ENCODE measurements around the gene SEMA3B. TPM values are rescaled to one million over a fixed set of nuclear protein-coding genes. Genes with fewer than 3 reads are reported as not detected.

The SEMA3B gene
- total and polyA plus RNA-seq, 2 donors from 2014 or later = 96.1 to 99.9 TPM

GRCh38 chr3:50286322-50287227, 17.6 kb downstream of the SEMA3B start:
- DNase-seq (no peak), FAIRE-seq (no peak)
- no peaks in the 10 kb centered on the region for H3K27me3 ChIP-seq (ENCODE audit: control insufficient read depth, insufficient read depth, low read length)
- H3K4me1 ChIP-seq (ENCODE audit: control insufficient read depth in 2 of 3, insufficient read depth in 2 of 3, low read depth in 1 of 3, low read length in 3 of 3) = peaks cover 0 to 6% (median 5%) of the 10 kb centered on the region in 3 donors
- no peak overlapping the region for H3K27ac ChIP-seq (ENCODE audit: low read depth in 2 of 2, low read length in 2 of 2)
- TF ChIP-seq CTCF (IDR thresholded peaks at IDR 0.05; ENCODE audit: borderline replicate concordance, extremely low read depth, insufficient read depth) = no peak
- intact Hi-C loops (cut with DNase I) = no loop called here
- no peak overlapping the region for H3K9ac ChIP-seq (ENCODE audit: low read length in 3 of 3)
- peaks cover 0 to 25% (median 9%) of the 10 kb centered on the region in 3 donors for H3K36me3 ChIP-seq (ENCODE audit: control insufficient read depth in 2 of 3, insufficient read depth in 3 of 3, low read length in 3 of 3)
- H3K4me3 ChIP-seq (ENCODE audit: low read length in 3 of 3) = no peak overlapping the region
- H3K9me3 ChIP-seq (ENCODE audit: control insufficient read depth in 2 of 3, insufficient read depth in 1 of 3, low read length in 3 of 3) = no peaks in the 10 kb centered on the region

GRCh38 chr3:50287262-50287661, 18.3 kb downstream of the SEMA3B start:
- peaks cover 0 to 8% (median 8%) of the 10 kb centered on the region in 3 donors for H3K4me1 ChIP-seq (ENCODE audit: control insufficient read depth in 2 of 3, insufficient read depth in 2 of 3, low read depth in 1 of 3, low read length in 3 of 3)
- no peak for DNase-seq
- TF ChIP-seq CTCF (IDR thresholded peaks at IDR 0.05; ENCODE audit: borderline replicate concordance, extremely low read depth, insufficient read depth) = no peak
- H3K9me3 ChIP-seq (ENCODE audit: control insufficient read depth in 2 of 3, insufficient read depth in 1 of 3, low read length in 3 of 3) = no peaks in the 10 kb centered on the region
- no peak overlapping the region for H3K4me3 ChIP-seq (ENCODE audit: low read length in 3 of 3)
- intact Hi-C loops (cut with DNase I) = no loop called here
- FAIRE-seq = no peak
- no peak overlapping the region for H3K27ac ChIP-seq (ENCODE audit: low read depth in 2 of 2, low read length in 2 of 2)
- no peaks in the 10 kb centered on the region for H3K27me3 ChIP-seq (ENCODE audit: control insufficient read depth, insufficient read depth, low read length)
- no peak overlapping the region for H3K9ac ChIP-seq (ENCODE audit: low read length in 3 of 3)
- peaks cover 0 to 25% (median 9%) of the 10 kb centered on the region in 3 donors for H3K36me3 ChIP-seq (ENCODE audit: control insufficient read depth in 2 of 3, insufficient read depth in 3 of 3, low read length in 3 of 3)

GRCh38 chr3:50288387-50289007, 19.6 kb downstream of the SEMA3B start:
- Histone ChIP-seq H3K9me3 (ENCODE audit: control insufficient read depth in 2 of 3, insufficient read depth in 1 of 3, low read length in 3 of 3) (no peaks in the 10 kb centered on the region), H3K4me3 (ENCODE audit: low read length in 3 of 3) (no peak overlapping the region), H3K4me1 (ENCODE audit: control insufficient read depth in 2 of 3, insufficient read depth in 2 of 3, low read depth in 1 of 3, low read length in 3 of 3) (peaks cover 3 to 17% (median 16%) of the 10 kb centered on the region in 3 donors), H3K27ac (ENCODE audit: low read depth in 2 of 2, low read length in 2 of 2) (no peak overlapping the region), H3K9ac (ENCODE audit: low read length in 3 of 3) (no peak overlapping the region), H3K36me3 (ENCODE audit: control insufficient read depth in 2 of 3, insufficient read depth in 3 of 3, low read length in 3 of 3) (peaks cover 0 to 25% (median 9%) of the 10 kb centered on the region in 3 donors), H3K27me3 (ENCODE audit: control insufficient read depth, insufficient read depth, low read length) (no peaks in the 10 kb centered on the region)
- FAIRE-seq (no peak), DNase-seq (no peak)
- intact Hi-C loops (cut with DNase I) = no loop called here
- no peak for TF ChIP-seq CTCF (IDR thresholded peaks at IDR 0.05; ENCODE audit: borderline replicate concordance, extremely low read depth, insufficient read depth)
